Esophagus (tissue), 2 donors: ENCODE data around the gene AFF3. TPM values are rescaled to one million over a fixed set of nuclear protein-coding genes. Genes with fewer than 3 reads are reported as not detected.

Source experiments
- H3K27ac ChIP-seq, 2 donors: one replicate each; pipeline ENCODE4 v1.5.1; 2013; ENCODE audit warnings: low read depth in 2 of 2, mild to moderate bottlenecking in 2 of 2, inconsistent platforms in 1 of 2, low read length in 1 of 2, moderate library complexity in 1 of 2
- H3K27me3 ChIP-seq, 2 donors: one replicate each; pipeline ENCODE4 v1.6.1; 2013; ENCODE audit warnings: low read length in 2 of 2, control low read depth in 1 of 2, mild to moderate bottlenecking in 1 of 2; ENCODE audit not compliant: insufficient read depth in 2 of 2, control insufficient read depth in 1 of 2
- H3K36me3 ChIP-seq, 2 donors: one replicate each; pipeline ENCODE4 v1.6.1; 2013; ENCODE audit warnings: low read length in 1 of 2; ENCODE audit not compliant: control insufficient read depth in 2 of 2, insufficient read depth in 2 of 2
- H3K4me1 ChIP-seq, 2 donors: one replicate each; pipeline ENCODE4 v1.6.1; 2013; ENCODE audit warnings: low read length in 1 of 2; ENCODE audit not compliant: control insufficient read depth in 2 of 2, insufficient read depth in 2 of 2
- H3K4me3 ChIP-seq, 2 donors: one replicate each; pipeline ENCODE4 v1.5.1; 2013; ENCODE audit warnings: low read length in 2 of 2, mild to moderate bottlenecking in 2 of 2, low read depth in 1 of 2, moderate library complexity in 1 of 2
- H3K9me3 ChIP-seq, 2 donors: one replicate each; pipeline ENCODE4 v1.6.1; 2013; ENCODE audit warnings: mild to moderate bottlenecking in 2 of 2, low read depth in 1 of 2, low read length in 1 of 2, moderate library complexity in 1 of 2; ENCODE audit not compliant: control insufficient read depth in 2 of 2, insufficient read depth in 1 of 2
- WGBS, 2 donors: extraction: QIAGEN DNeasy Blood & Tissue Kit; methylation state at CpG; one replicate each; pipeline ENCODE4 v1.1.7; 2013; 5-methylcytosine and 5-hydroxymethylcytosine counted together
- polyA plus RNA-seq, 2 donors: library from polyadenylated mRNA; stranded (reverse); fragments of 200-250 nt; gene quantifications; one replicate each; pipeline ENCODE4 v1.2.3, GENCODE V29; 2013
- donor health status: healthy with polysubstance abuse.
- donor health status: Bipolar disorder and iron deficiency.

Gene AFF3
- polyA plus RNA-seq, 2 donors: 1.0 to 1.1 TPM

DNA sequence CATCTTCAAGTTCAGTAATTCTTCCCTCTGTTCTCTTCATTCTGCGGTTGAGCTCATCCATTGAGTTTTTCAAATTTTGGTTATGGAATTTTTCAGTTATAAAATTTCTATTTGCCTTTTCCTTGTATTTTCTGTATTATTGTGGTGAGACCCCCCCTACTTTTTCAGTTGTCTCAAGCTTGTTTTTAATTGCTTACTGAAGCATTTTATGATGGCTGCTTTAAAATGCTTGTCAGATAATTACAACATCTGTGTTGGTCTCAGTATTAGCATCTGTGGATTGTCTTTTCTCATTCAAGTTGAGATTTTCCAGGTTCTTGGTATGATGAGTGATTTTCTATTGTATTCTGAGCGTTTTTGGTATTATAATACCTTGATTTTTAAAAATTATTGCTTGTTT lies 531.4 kb downstream of the AFF3 start:
- WGBS, 2 donors: 66 to 68% methylated on average over 2 of the region's 2 CpGs
- H3K9me3 ChIP-seq: no peaks in the 10 kb centered on the region
- H3K27ac ChIP-seq: no peak overlapping the region
- no peaks in the 10 kb centered on the region for H3K27me3 ChIP-seq
- H3K4me3 ChIP-seq: no peak overlapping the region
- no peaks in the 10 kb centered on the region for H3K36me3 ChIP-seq
- no peaks in the 10 kb centered on the region for H3K4me1 ChIP-seq

DNA sequence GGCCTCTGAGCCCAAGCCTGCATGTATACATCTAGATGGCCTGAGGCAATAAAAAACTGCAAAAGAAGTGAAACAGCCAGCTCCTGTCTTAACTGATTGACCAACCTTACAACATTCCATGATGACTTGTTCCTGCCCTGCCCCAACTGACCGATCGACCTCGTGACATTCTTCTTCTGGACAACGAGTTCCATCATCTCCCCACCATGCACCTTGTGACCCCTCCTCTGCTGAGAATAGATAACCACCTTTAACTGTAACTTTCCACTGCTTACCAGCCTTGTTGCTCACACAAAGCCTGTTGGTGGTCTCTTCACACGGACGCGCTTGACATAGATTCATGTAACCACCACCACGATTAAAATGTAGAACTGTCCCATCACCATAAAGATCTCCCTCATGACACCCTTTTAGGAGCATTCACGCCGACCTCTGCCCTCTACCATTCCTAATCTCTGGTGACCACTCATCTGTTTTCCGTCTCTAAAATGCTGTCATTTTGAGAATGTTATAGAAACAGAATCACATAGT lies 532.5 kb downstream of the AFF3 start:
- WGBS, 2 donors: 79 to 80% methylated on average over 11 of the region's 11 CpGs
- Histone ChIP-seq H3K9me3 (no peaks in the 10 kb centered on the region), H3K4me3 (no peak overlapping the region), H3K27ac (no peak overlapping the region), H3K36me3 (no peaks in the 10 kb centered on the region), H3K27me3 (no peaks in the 10 kb centered on the region), H3K4me1 (no peaks in the 10 kb centered on the region)

- no peaks in the 10 kb centered on the region for H3K4me1 ChIP-seq
- no peaks in the 10 kb centered on the region for H3K9me3 ChIP-seq
- H3K27me3 ChIP-seq: no peaks in the 10 kb centered on the region
- no peak overlapping the region for H3K4me3 ChIP-seq
- WGBS, 2 donors: 75 to 76% methylated on average over 1 of the region's 1 CpG
- H3K36me3 ChIP-seq: no peaks in the 10 kb centered on the region
- H3K27ac ChIP-seq: no peak overlapping the region
Measured at GRCh38 chr2:99608861-99609260, 533.5 kb downstream of the AFF3 start.

- Histone ChIP-seq H3K9me3 (no peaks in the 10 kb centered on the region), H3K36me3 (no peaks in the 10 kb centered on the region), H3K4me1 (no peaks in the 10 kb centered on the region), H3K27ac (no peak overlapping the region), H3K27me3 (no peaks in the 10 kb centered on the region), H3K4me3 (no peak overlapping the region)
- WGBS, 2 donors: 52 to 55% methylated on average over 4 of the region's 4 CpGs
Measured at GRCh38 chr2:99607861-99608491, 534.4 kb downstream of the AFF3 start.

DNA sequence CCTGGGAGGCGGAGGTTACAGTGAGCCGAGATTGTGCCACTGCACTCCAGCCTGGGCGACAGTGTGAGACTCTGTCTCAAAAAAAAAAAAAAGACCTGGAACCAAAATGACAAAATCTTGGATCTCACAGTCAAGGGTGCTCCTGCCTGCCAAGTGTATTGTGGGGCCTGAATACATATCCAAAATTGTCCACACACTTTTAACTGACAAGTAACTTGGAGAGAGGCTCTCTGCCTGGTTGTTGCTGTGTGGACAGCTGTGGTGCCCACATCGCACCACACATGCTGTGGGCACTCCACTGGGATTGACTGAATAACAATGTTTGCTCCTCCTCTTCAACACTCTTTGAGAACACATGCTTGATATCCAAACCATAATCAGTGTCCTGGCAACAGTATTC lies 534.9 kb downstream of the AFF3 start:
- WGBS, 2 donors: 66 to 80% methylated on average over 4 of the region's 4 CpGs
- no peaks in the 10 kb centered on the region for H3K36me3 ChIP-seq
- no peak overlapping the region for H3K27ac ChIP-seq
- H3K4me1 ChIP-seq: no peaks in the 10 kb centered on the region
- H3K9me3 ChIP-seq: no peaks in the 10 kb centered on the region
- no peak overlapping the region for H3K4me3 ChIP-seq
- no peaks in the 10 kb centered on the region for H3K27me3 ChIP-seq

DNA sequence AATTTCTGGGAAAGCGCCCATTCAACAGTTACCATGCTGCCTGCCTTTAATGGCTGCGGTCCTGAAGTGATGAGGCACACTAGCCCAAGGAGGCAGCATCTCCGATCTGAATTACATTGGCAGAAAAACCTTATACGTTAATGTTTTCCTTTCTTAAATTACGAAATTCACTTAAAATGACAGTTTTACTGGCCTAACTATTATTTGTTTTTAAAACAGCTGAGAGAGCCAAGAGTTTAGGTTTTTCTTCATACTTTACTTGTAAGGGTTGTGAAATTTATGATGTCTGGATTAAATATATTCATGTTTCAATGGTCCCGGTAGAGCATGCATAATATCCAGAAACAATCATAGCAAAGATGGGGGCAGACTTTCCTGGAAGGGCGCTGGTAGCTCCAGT lies 537.4 kb downstream of the AFF3 start:
- WGBS, 2 donors: 86 to 88% methylated on average over 7 of the region's 7 CpGs

GRCh38 chr2:99602476-99602875 lies 539.9 kb downstream of the AFF3 start:
- Histone ChIP-seq H3K36me3 (no peaks in the 10 kb centered on the region), H3K4me3 (no peak overlapping the region)
- 88 to 90% methylated on average over 4 of the region's 4 CpGs for WGBS, 2 donors

More for the DNA sequence above, 537.4 kb downstream of the AFF3 start:
- Histone ChIP-seq H3K27me3 (no peaks in the 10 kb centered on the region), H3K27ac (no peak overlapping the region), H3K4me3 (no peak overlapping the region), H3K36me3 (no peaks in the 10 kb centered on the region), H3K9me3 (no peaks in the 10 kb centered on the region), H3K4me1 (peaks cover 0 to 3% of the 10 kb centered on the region in 2 donors)

GRCh38 chr2:99600981-99601651 lies 541.3 kb downstream of the AFF3 start:
- H3K27ac ChIP-seq: no peak overlapping the region
- 51 to 53% methylated on average over 20 of the region's 20 CpGs for WGBS, 2 donors
- no peaks in the 10 kb centered on the region for H3K36me3 ChIP-seq
- no peaks in the 10 kb centered on the region for H3K27me3 ChIP-seq
- H3K4me1 ChIP-seq: peaks cover 0 to 3% of the 10 kb centered on the region in 2 donors
- no peak overlapping the region for H3K4me3 ChIP-seq
- no peaks in the 10 kb centered on the region for H3K9me3 ChIP-seq

More at GRCh38 chr2:99602476-99602875, 539.9 kb downstream of the AFF3 start:
- H3K4me1 ChIP-seq: peaks cover 0 to 3% of the 10 kb centered on the region in 2 donors
- H3K27me3 ChIP-seq: no peaks in the 10 kb centered on the region
- H3K27ac ChIP-seq: no peak overlapping the region
- no peaks in the 10 kb centered on the region for H3K9me3 ChIP-seq

GRCh38 chr2:99598441-99598840 lies 543.9 kb downstream of the AFF3 start:
- H3K27me3 ChIP-seq: no peaks in the 10 kb centered on the region
- no peaks in the 10 kb centered on the region for H3K9me3 ChIP-seq
- WGBS, 2 donors: 89 to 91% methylated on average over 9 of the region's 9 CpGs
- H3K4me3 ChIP-seq: no peak overlapping the region
- no peaks in the 10 kb centered on the region for H3K36me3 ChIP-seq
- no peak overlapping the region for H3K27ac ChIP-seq
- H3K4me1 ChIP-seq: peaks cover 0 to 3% of the 10 kb centered on the region in 2 donors

DNA sequence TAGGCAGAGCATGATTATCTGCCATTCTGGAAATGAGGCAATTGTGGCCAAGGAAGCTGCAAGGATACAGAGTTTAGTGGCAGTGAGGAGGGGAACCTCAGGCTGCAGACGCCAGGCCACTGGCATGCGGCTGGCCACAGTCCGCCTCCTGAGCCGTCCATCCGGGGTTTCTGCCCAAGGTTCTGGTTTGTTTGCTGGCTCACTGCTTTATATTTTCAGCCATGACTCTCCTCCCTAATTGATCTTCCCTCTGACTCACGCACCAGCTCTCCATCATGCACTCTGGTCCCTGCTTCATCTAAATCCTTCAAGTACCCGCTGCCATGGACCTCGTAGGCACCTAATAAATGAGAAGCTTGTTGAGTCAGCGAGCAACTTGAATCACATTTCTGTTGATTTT lies 544.8 kb downstream of the AFF3 start:
- 84% methylated on average over 9 of the region's 9 CpGs for WGBS, 2 donors
- H3K4me1 ChIP-seq: peaks cover 0 to 3% of the 10 kb centered on the region in 2 donors
- no peaks in the 10 kb centered on the region for H3K9me3 ChIP-seq
- no peak overlapping the region for H3K27ac ChIP-seq
- H3K27me3 ChIP-seq: no peaks in the 10 kb centered on the region
- H3K36me3 ChIP-seq: no peaks in the 10 kb centered on the region
- no peak overlapping the region for H3K4me3 ChIP-seq
